CD4-positive, alpha-beta T cell (primary cell): ENCODE results near the gene ARFRP1. TPM values are rescaled to one million over a fixed set of nuclear protein-coding genes. Genes with fewer than 3 reads are reported as not detected.

Experiments used
- ATAC-seq: fragments of 200-7000 bp; cut with Tn5 transposase; one replicate; pipeline ENCODE4 v1.10.0; 2022; ENCODE audit warnings: mild to moderate bottlenecking; ENCODE audit not compliant: poor library complexity
- CTCF ChIA-PET: fragments of 350-600 bp; sonication (Branson Sonifier 250); formaldehyde crosslinking; loops from one replicate; lab custom pipeline; 2021; ENCODE audit warnings: antibody characterized with exemption, inconsistent platforms; lab: Charles Lee
- POLR2A ChIA-PET: fragments of 350-600 bp; sonication (Branson Sonifier 250); formaldehyde crosslinking; loops from one replicate; lab custom pipeline; 2021; ENCODE audit warnings: antibody characterized with exemption, inconsistent platforms; lab: Charles Lee
- DNase-seq, 14 experiments: peaks; one replicate each; pipeline ENCODE4 v3.0.0-alpha.2; 2013 to 2020; ENCODE audit warnings: mixed read lengths in 2 of 14
- H3K27ac ChIP-seq, 2 donors: one replicate each; pipeline versions ENCODE4 v1.5.1 to v1.7.0; 2013; ENCODE audit warnings: low read length in 2 of 2, low read depth in 1 of 2, mild to moderate bottlenecking in 1 of 2
- H3K27me3 ChIP-seq, 2 experiments: 1 replicate in 1 of 2; 2 replicates in 1 of 2; pipeline versions ENCODE4 v1.6.1 to v1.7.0; 2013; ENCODE audit warnings: low read length in 2 of 2, control low read depth in 1 of 2, mild to moderate bottlenecking in 1 of 2, moderate library complexity in 1 of 2; ENCODE audit not compliant: insufficient read depth in 2 of 2, control insufficient read depth in 1 of 2
- H3K36me3 ChIP-seq: one replicate; pipeline ENCODE4 v1.6.1; 2013; ENCODE audit warnings: low read length, control low read depth; ENCODE audit not compliant: insufficient read depth
- H3K4me1 ChIP-seq: one replicate; pipeline ENCODE4 v1.6.1; 2013; ENCODE audit warnings: low read length, control low read depth; ENCODE audit not compliant: insufficient read depth
- H3K4me3 ChIP-seq: one replicate; pipeline ENCODE4 v1.5.1; 2013; ENCODE audit warnings: mild to moderate bottlenecking, low read length, moderate library complexity
- H3K9me3 ChIP-seq, 2 experiments: 1 replicate in 1 of 2; 2 replicates in 1 of 2; pipeline versions ENCODE4 v1.6.1 to v1.7.0; 2013; ENCODE audit warnings: low read length in 2 of 2, mild to moderate bottlenecking in 2 of 2, control low read depth in 1 of 2, moderate library complexity in 1 of 2; ENCODE audit not compliant: control insufficient read depth in 1 of 2, insufficient read depth in 1 of 2
- H3K27ac Mint-ChIP-seq: one replicate; pipeline ENCODE4 v1.8.0; 2020; ENCODE audit warnings: mixed read lengths
- H3K27me3 Mint-ChIP-seq: one replicate; pipeline ENCODE4 v1.8.0; 2021; ENCODE audit warnings: mixed read lengths
- H3K36me3 Mint-ChIP-seq: one replicate; pipeline ENCODE4 v1.8.0; 2021; ENCODE audit warnings: low read depth, mixed read lengths
- H3K4me1 Mint-ChIP-seq: one replicate; pipeline ENCODE4 v1.8.0; 2021; ENCODE audit warnings: low read depth, mixed read lengths
- H3K4me3 Mint-ChIP-seq: one replicate; pipeline ENCODE4 v1.8.0; 2020; ENCODE audit warnings: mild to moderate bottlenecking, mixed read lengths
- H3K9me3 Mint-ChIP-seq: one replicate; pipeline ENCODE4 v1.8.0; 2020; ENCODE audit warnings: mixed read lengths
- intact Hi-C, 2 experiments: fragments of 100-400 bp; cut with DNase I in 1 of 2; cut with micrococcal nuclease in 1 of 2; formaldehyde crosslinking; loops; one replicate each; pipeline versions ENCODE4 v1.15.1 to v1.9.0; 2023 to 2025; cut with DNase I, micrococcal nuclease
- total RNA-seq, 174 experiments: library from RNA in 2 of 174; stranded (reverse) in 2 of 174; gene quantifications; one replicate each; pipeline ENCODE4 v1.2.3 and lab custom pipeline; 2021 to 2026
- TF ChIP-seq, protein P1 (sequence below): fragments of 200-600 bp; IDR thresholded peaks from one replicate; pipeline ENCODE4 v1.8.0; 2022; ENCODE audit warnings: antibody characterized with exemption, mild to moderate bottlenecking

Gene ARFRP1
- total RNA-seq, 2 experiments from 2014 or later: 34.5 to 35.7 TPM

DNA sequence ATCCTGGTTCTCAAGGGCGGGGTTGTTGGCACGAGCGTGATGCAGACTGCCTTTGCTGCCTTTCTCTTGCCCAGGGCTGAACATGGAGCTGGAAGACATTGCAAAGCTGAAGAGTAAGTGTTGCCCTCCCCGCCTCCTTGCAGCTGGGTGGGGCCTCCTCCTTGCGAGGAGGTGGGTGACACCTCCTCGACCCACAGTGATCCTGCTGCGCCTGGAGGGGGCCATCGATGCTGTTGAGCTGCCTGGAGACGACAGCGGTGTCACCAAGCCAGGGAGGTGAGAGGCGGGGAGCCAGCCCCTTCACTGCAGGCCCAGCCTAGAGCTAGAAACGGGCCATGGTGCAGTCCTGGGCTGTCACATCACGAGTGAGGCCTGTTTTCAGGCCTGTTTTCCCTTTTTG, 29.7 kb downstream of the ARFRP1 start:
- Histone ChIP-seq H3K36me3 (peaks cover 5% of the 10 kb centered on the region), H3K4me1 (no peaks in the 10 kb centered on the region), H3K9me3 (no peaks in the 10 kb centered on the region), H3K4me3 (no peak overlapping the region), H3K27ac (no peak overlapping the region), H3K27me3 (no peaks in the 10 kb centered on the region)
- ChIA-PET POLR2A (no interaction called here), CTCF (no interaction called here)
- DNase-seq (no peak), ATAC-seq (no peak)
- TF ChIP-seq, protein P1, sequence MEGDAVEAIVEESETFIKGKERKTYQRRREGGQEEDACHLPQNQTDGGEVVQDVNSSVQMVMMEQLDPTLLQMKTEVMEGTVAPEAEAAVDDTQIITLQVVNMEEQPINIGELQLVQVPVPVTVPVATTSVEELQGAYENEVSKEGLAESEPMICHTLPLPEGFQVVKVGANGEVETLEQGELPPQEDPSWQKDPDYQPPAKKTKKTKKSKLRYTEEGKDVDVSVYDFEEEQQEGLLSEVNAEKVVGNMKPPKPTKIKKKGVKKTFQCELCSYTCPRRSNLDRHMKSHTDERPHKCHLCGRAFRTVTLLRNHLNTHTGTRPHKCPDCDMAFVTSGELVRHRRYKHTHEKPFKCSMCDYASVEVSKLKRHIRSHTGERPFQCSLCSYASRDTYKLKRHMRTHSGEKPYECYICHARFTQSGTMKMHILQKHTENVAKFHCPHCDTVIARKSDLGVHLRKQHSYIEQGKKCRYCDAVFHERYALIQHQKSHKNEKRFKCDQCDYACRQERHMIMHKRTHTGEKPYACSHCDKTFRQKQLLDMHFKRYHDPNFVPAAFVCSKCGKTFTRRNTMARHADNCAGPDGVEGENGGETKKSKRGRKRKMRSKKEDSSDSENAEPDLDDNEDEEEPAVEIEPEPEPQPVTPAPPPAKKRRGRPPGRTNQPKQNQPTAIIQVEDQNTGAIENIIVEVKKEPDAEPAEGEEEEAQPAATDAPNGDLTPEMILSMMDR: no peak
- H3K27ac Mint-ChIP-seq: no peak overlapping the region
- H3K36me3 Mint-ChIP-seq: peaks cover 15% of the 10 kb centered on the region
- H3K4me1 Mint-ChIP-seq: no peaks in the 10 kb centered on the region
- no peak overlapping the region for H3K4me3 Mint-ChIP-seq
- no peaks in the 10 kb centered on the region for H3K9me3 Mint-ChIP-seq
- H3K27me3 Mint-ChIP-seq: no peaks in the 10 kb centered on the region
- intact Hi-C loops: no loop called here

DNA sequence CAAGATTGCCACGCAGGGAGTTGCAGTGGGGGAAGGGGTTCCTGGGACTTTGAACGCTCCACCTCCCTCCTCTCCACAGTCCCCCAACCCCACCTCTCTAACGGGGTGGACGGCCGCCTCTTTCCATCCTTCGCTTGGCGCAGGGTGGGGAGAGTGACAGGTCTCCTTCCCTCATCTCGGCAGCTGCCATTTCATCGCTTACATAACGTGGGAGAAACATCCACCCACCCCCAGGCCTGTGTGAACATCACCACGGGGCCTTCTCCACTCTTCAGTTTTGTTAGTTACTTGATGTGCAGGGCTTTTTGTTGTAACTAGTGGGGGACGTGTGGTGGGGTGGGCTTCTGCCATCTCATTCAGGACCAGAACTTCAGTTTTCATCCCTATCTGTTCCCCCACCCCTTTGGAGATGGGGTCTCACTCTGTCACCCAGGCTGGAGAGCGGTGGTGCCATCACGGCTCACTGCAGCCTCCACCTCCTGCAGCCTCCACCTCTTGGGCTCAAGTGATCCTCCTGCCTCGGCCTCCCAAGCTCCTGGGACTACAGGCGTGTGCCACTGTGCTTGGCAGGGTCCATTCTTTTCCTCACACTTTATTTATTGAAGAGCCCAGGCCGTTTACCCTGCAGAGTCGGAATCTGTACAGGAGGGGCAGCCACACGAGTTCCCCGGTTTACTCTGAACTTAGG, 32.0 kb downstream of the ARFRP1 start:
- Mint-ChIP-seq H3K9me3 (no peaks in the 10 kb centered on the region), H3K4me3 (no peak overlapping the region), H3K27me3 (no peaks in the 10 kb centered on the region), H3K4me1 (no peaks in the 10 kb centered on the region), H3K27ac (no peak overlapping the region), H3K36me3 (peaks cover 19% of the 10 kb centered on the region)
- ATAC-seq (no peak), DNase-seq (no peak)
- ChIA-PET POLR2A (no interaction called here), CTCF (no interaction called here)
- TF ChIP-seq, protein P1: no peak
- H3K4me3 ChIP-seq: no peak overlapping the region
- no peaks in the 10 kb centered on the region for H3K4me1 ChIP-seq
- H3K27me3 ChIP-seq: no peaks in the 10 kb centered on the region
- H3K27ac ChIP-seq: no peak overlapping the region
- intact Hi-C loops: no loop called here
- H3K36me3 ChIP-seq: peaks cover 5% of the 10 kb centered on the region
- H3K9me3 ChIP-seq: no peaks in the 10 kb centered on the region

- intact Hi-C loops: no loop called here
- Histone ChIP-seq H3K27me3 (no peaks in the 10 kb centered on the region), H3K4me1 (no peaks in the 10 kb centered on the region), H3K9me3 (no peaks in the 10 kb centered on the region), H3K4me3 (no peak overlapping the region), H3K36me3 (peaks cover 4% of the 10 kb centered on the region), H3K27ac (no peak overlapping the region)
- Mint-ChIP-seq H3K4me1 (no peaks in the 10 kb centered on the region), H3K27me3 (no peaks in the 10 kb centered on the region), H3K4me3 (no peak overlapping the region), H3K27ac (no peak overlapping the region), H3K36me3 (peaks cover 23% of the 10 kb centered on the region), H3K9me3 (no peaks in the 10 kb centered on the region)
- CTCF ChIA-PET: no interaction called here
- POLR2A ChIA-PET: no interaction called here
- DNase-seq (no peak), ATAC-seq (no peak)
- TF ChIP-seq, protein P1: no peak
Observed at GRCh38 chr20:63673951-63674350, 33.8 kb downstream of the ARFRP1 start.
